ENCODE measurements around the gene TEP1. TPM values are rescaled to one million over a fixed set of nuclear protein-coding genes. Genes with fewer than 3 reads are reported as not detected.

TEP1 gene
- total and polyA plus RNA-seq, 2 of the 8 experiments (the other 6 are each of a cell fraction or from before 2014, with no cell fraction given) = 6.9 to 10.7 TPM

- H2BK120ac ChIP-seq (replicated peaks; ENCODE audit: low read depth, low read length) = no peak overlapping the region
- no peaks in the 10 kb centered on the region for H3K79me2 ChIP-seq (ENCODE audit: control insufficient read depth in 1 of 2, insufficient read depth in 2 of 2, low read length in 2 of 2)
- H3K36me3 ChIP-seq (ENCODE audit: control insufficient read depth in 2 of 4, insufficient read depth in 4 of 4, low read length in 3 of 4) = peaks cover 3 to 23% (median 13%) of the 10 kb centered on the region in 4 experiments; a peak in 5 of 8 replicates
- no peak overlapping the region for H4K8ac ChIP-seq (ENCODE audit: extremely low read depth, insufficient read depth, low read length)
- no peak overlapping the region for H3K4ac ChIP-seq (replicated peaks; ENCODE audit: insufficient read length, low read depth, low read length)
- H3K18ac ChIP-seq (ENCODE audit: extremely low read depth, low read length) = no peak overlapping the region
- no peak overlapping the region for H3K4me2 ChIP-seq (ENCODE audit: insufficient read depth in 1 of 2, low read depth in 2 of 2, low read length in 2 of 2)
- ChIA-PET POLR2A (ENCODE audit: partially characterized antibody) (interaction anchor here (2.0 kb wide), 1 partner anchor 40 kb away, joined by 8 read pairs; the partner anchor contains the start of gene PARP2), CTCF (ENCODE audit: partially characterized antibody) (no interaction called here)
- FAIRE-seq = no peak
- no peak overlapping the region for H2BK12ac ChIP-seq (ENCODE audit: low read depth, low read length)
- no peak overlapping the region for H2BK15ac ChIP-seq (ENCODE audit: low read length)
- H3K23me2 ChIP-seq (ENCODE audit: low read depth, low read length) = no peaks in the 10 kb centered on the region
- no peak overlapping the region for H3K27ac ChIP-seq (ENCODE audit: low read depth, low read length)
- H3K27me3 ChIP-seq (replicated peaks in 1 of 4; ENCODE audit: control insufficient read depth in 3 of 4, extremely low read depth in 1 of 4, insufficient read depth in 3 of 4, low read length in 3 of 4) = no peaks in the 10 kb centered on the region; a peak in 1 of 7 replicates
- no peak overlapping the region for H2AFZ ChIP-seq (ENCODE audit: low read length)
- no peak overlapping the region for H3K14ac ChIP-seq (ENCODE audit: insufficient read length)
- no peak overlapping the region for H3K56ac ChIP-seq (replicated peaks; ENCODE audit: insufficient read length, low read depth, low read length)
- peaks cover 0 to 3% of the 10 kb centered on the region in 2 experiments for H4K20me1 ChIP-seq (replicated peaks in 1 of 2; ENCODE audit: control insufficient read depth in 1 of 2, insufficient read depth in 2 of 2, low read length in 2 of 2)
- no peak for DNase-seq (ENCODE audit: low read depth in 1 of 2, low spot score in 2 of 2)
- H3K9me3 ChIP-seq (ENCODE audit: insufficient read depth in 2 of 2, low read depth in 1 of 2, low read length in 1 of 2) = no peaks in the 10 kb centered on the region
- no peaks in the 10 kb centered on the region for H3K4me1 ChIP-seq (replicated peaks in 1 of 4; ENCODE audit: control insufficient read depth in 3 of 4, insufficient read depth in 4 of 4, low read length in 3 of 4)
- H2BK20ac ChIP-seq (ENCODE audit: low read length) = no peak overlapping the region
- no peak overlapping the region for H3K23ac ChIP-seq (ENCODE audit: insufficient read length)
- H2AK5ac ChIP-seq (ENCODE audit: low read depth, low read length) = no peak overlapping the region
- no peak overlapping the region for H2BK5ac ChIP-seq (ENCODE audit: low read depth, low read length)
- H4K5ac ChIP-seq (ENCODE audit: insufficient read length, low read depth, low read length) = no peak overlapping the region
- no peak overlapping the region for H4K91ac ChIP-seq (replicated peaks; ENCODE audit: insufficient read length, low read length)
- H3K79me1 ChIP-seq (ENCODE audit: low read depth, low read length) = no peaks in the 10 kb centered on the region
- WGBS, 2 experiments (ENCODE audit: extremely low coverage in 1 of 2, insufficient coverage in 1 of 2, insufficient read length in 1 of 2, insufficient replicate concordance in 2 of 2, low coverage in 1 of 2, low lambda C conversion rate in 2 of 2, missing lambda C conversion rate in 1 of 2) = 98% methylated on average over 4 of the region's 5 CpGs; no CpG with 5 or more reads in 1 of the 2 experiments
- H3K4me3 ChIP-seq (ENCODE audit: extremely low read depth in 1 of 4, insufficient read depth in 2 of 4, low read depth in 3 of 4, low read length in 4 of 4) = no peak overlapping the region
- no peak overlapping the region for H3K9ac ChIP-seq (replicated peaks in 1 of 4; ENCODE audit: extremely low read depth in 1 of 4, low read depth in 3 of 4, low read length in 3 of 4)
- TF ChIP-seq SIX5 (IDR thresholded peaks at IDR 0.05; ENCODE audit: low read depth, low read length) = no peak
- no peak for TF ChIP-seq SRF (IDR thresholded peaks at IDR 0.05; ENCODE audit: low read depth, low read length)
- TF ChIP-seq KDM5A (IDR thresholded peaks at IDR 0.05; ENCODE audit: low read length) = no peak
- TF ChIP-seq SP4 (IDR thresholded peaks at IDR 0.05; ENCODE audit: low read length) = no peak
- TF ChIP-seq CEBPB (IDR thresholded peaks at IDR 0.05; ENCODE audit: low read depth, low read length) = no peak
- TF ChIP-seq CTCF (IDR thresholded peaks at IDR 0.05; ENCODE audit: control extremely low read depth in 1 of 3, insufficient read depth in 1 of 3, low read depth in 1 of 3, low read length in 3 of 3) = no peak
- no peak for TF ChIP-seq KDM4A (IDR thresholded peaks at IDR 0.05; ENCODE audit: low read depth, low read length, severe bottlenecking)
- TF ChIP-seq EGR1 (IDR thresholded peaks at IDR 0.05; ENCODE audit: borderline replicate concordance, low read depth, low read length) = no peak
- TF ChIP-seq HDAC6 (IDR thresholded peaks at IDR 0.05; ENCODE audit: low read depth, low read length) = no peak
- TF ChIP-seq CHD2 (IDR thresholded peaks at IDR 0.05; ENCODE audit: low read length) = no peak
- no peak for TF ChIP-seq JUND (IDR thresholded peaks at IDR 0.05; ENCODE audit: low read length)
- no peak for TF ChIP-seq RXRA (IDR thresholded peaks at IDR 0.05; ENCODE audit: insufficient read depth, low read depth, low read length)
- no peak for TF ChIP-seq NANOG (IDR thresholded peaks at IDR 0.05; ENCODE audit: insufficient read depth, low read depth, low read length, poor library complexity, severe bottlenecking)
Observed at GRCh38 chr14:20383636-20384035, 29.7 kb downstream of the TEP1 start.
